ENCODE data around the gene PTPRA. TPM values are rescaled to one million over a fixed set of nuclear protein-coding genes. Genes with fewer than 3 reads are reported as not detected.

The PTPRA gene
- total RNA-seq, 6 experiments from 2014 or later: 15.7 to 22.1 (median 18.6) TPM

DNA sequence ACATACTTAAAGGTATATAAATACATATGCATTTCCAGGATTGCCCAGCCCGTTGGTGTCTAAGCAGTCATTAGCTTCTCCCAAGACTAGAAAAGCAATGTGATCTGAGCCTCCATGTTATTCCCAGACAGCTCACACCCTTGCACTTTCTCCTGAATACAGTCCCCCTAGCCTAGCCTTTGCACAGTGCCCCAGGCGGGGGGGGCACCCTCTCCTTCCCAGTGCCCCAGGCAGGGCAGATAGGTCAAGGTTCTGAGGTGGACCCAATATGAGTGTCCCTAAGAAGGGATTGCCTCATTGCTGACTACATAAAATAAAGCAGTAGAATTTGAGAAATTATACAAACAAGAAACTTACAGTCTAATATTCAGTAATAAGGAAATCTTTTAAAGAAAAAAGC is 154.7 kb downstream of the PTPRA start:
- WGBS (ENCODE audit: insufficient coverage, low coverage, low lambda C conversion rate, missing lambda C conversion rate): 72% methylated on average over 2 of the region's 2 CpGs
- H3K27me3 ChIP-seq: no peaks in the 10 kb centered on the region
- peaks cover 0 to 33% (median 11%) of the 10 kb centered on the region in 4 donors for H3K36me3 ChIP-seq
- H3K9me3 ChIP-seq: no peaks in the 10 kb centered on the region
- ATAC-seq (no peak), DNase-seq (no peak)
- peaks cover 0 to 4% (median 0%) of the 10 kb centered on the region in 4 donors for H3K4me1 ChIP-seq
- TF ChIP-seq POLR2A (IDR thresholded peaks at IDR 0.05): no peak
- TF ChIP-seq, protein P1, sequence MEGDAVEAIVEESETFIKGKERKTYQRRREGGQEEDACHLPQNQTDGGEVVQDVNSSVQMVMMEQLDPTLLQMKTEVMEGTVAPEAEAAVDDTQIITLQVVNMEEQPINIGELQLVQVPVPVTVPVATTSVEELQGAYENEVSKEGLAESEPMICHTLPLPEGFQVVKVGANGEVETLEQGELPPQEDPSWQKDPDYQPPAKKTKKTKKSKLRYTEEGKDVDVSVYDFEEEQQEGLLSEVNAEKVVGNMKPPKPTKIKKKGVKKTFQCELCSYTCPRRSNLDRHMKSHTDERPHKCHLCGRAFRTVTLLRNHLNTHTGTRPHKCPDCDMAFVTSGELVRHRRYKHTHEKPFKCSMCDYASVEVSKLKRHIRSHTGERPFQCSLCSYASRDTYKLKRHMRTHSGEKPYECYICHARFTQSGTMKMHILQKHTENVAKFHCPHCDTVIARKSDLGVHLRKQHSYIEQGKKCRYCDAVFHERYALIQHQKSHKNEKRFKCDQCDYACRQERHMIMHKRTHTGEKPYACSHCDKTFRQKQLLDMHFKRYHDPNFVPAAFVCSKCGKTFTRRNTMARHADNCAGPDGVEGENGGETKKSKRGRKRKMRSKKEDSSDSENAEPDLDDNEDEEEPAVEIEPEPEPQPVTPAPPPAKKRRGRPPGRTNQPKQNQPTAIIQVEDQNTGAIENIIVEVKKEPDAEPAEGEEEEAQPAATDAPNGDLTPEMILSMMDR (IDR thresholded peaks at IDR 0.05): no peak
- no peak overlapping the region for H3K27ac ChIP-seq
- no peak overlapping the region for H3K4me3 ChIP-seq
- intact Hi-C loops (cut with DNase I): no loop called here

DNA sequence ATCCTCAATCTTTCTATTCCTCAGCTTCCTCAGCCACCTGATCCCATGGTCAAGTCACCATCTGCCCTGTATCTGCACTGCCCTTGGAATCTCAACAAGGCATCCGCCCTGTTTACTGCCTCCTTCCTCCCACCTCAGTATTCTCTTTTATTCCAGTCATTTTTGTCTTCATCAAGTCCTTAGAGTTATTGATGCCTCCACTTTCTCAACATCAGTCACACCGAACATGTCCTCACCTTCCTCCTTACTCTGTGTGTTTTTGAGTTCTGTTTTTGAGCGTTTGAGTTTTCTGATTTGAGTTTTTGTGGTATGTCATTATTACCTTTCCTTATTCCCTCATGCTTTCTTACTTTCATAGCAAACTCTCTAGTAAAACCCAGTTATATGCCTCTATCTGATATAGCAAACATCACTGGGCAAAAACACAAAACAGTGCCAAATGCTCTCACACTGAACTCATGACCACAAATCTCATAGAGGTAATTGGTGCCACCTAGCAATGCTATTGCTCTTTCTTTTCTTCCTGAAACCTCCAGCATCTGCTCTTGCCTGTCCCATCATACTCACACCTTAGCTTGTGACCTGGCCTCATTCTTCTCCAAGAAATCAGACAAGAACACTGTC is 158.4 kb downstream of the PTPRA start:
- intact Hi-C loops (cut with DNase I): no loop called here
- WGBS (ENCODE audit: insufficient coverage, low coverage, low lambda C conversion rate, missing lambda C conversion rate): 86% methylated on average over 3 of the region's 3 CpGs
- Histone ChIP-seq H3K9me3 (no peaks in the 10 kb centered on the region), H3K4me1 (peaks cover 0 to 4% (median 0%) of the 10 kb centered on the region in 4 donors), H3K4me3 (no peak overlapping the region), H3K27ac (no peak overlapping the region), H3K36me3 (peaks cover 0 to 21% (median 8%) of the 10 kb centered on the region in 4 donors), H3K27me3 (no peaks in the 10 kb centered on the region)
- no peak for TF ChIP-seq POLR2A (IDR thresholded peaks at IDR 0.05)
- TF ChIP-seq, protein P1 (IDR thresholded peaks at IDR 0.05): no peak
- no peak for DNase-seq
- ATAC-seq: no peak

DNA sequence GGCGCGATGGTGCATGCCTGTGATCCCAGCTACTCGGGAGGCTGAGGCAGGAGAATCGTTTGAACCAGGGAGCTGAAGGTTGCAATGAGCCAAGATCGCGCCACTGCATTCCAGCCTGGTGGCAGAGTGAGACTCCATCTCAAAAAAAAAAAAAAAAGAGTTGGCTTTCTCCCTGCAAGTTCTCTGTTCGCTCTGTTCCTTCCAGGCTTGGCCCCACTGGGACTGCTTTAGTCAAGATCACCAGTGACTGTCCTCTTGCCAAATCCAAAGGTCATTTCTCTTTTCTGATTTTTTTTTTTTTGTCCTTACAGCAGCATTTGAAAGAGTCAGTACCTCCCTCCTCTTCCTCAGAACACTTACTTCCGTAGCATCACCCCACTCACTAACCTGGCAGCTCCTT is 159.3 kb downstream of the PTPRA start:
- DNase-seq: no peak
- H3K9me3 ChIP-seq: no peaks in the 10 kb centered on the region
- no peak overlapping the region for H3K27ac ChIP-seq
- ATAC-seq: peak in 2 of 4 donors; percentile 29 to 58
- no peak overlapping the region for H3K4me3 ChIP-seq
- peaks cover 0 to 4% (median 0%) of the 10 kb centered on the region in 4 donors for H3K4me1 ChIP-seq
- TF ChIP-seq, protein P1 (IDR thresholded peaks at IDR 0.05): no peak
- TF ChIP-seq POLR2A (IDR thresholded peaks at IDR 0.05): no peak
- peaks cover 0 to 21% (median 6%) of the 10 kb centered on the region in 4 donors for H3K36me3 ChIP-seq
- intact Hi-C loops (cut with DNase I): no loop called here
- 94% methylated on average over 5 of the region's 8 CpGs for WGBS (ENCODE audit: insufficient coverage, low coverage, low lambda C conversion rate, missing lambda C conversion rate)
- no peaks in the 10 kb centered on the region for H3K27me3 ChIP-seq

DNA sequence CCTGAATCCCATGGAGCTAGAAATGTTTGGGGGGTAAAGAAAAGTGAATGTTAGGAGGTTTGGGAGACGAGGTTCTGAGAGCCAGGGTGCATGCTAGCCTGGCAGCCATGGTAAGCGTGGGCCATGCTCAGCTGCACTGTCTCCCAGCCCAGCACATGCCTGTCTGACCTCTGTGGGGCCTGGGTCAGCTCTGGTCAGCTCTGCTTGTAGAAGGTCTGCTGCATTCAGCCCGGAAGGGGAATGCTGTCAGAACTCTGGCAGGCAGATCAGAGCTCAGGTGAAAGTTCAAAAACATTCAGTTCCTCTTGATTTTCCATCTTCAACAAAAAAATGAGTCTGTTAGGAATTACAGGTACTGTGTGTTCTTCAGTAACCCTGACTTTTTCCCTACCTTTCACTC is 164.4 kb downstream of the PTPRA start:
- Histone ChIP-seq H3K9me3 (no peaks in the 10 kb centered on the region), H3K27me3 (no peaks in the 10 kb centered on the region), H3K4me3 (no peak overlapping the region), H3K4me1 (peaks cover 0 to 11% (median 2%) of the 10 kb centered on the region in 4 donors), H3K27ac (no peak overlapping the region), H3K36me3 (peaks cover 0 to 19% (median 6%) of the 10 kb centered on the region in 4 donors)
- ATAC-seq (peak; percentile 40 to 55 (median 50)), DNase-seq (peak in 1 of 3 donors; percentile 72)
- 11% methylated on average over 3 of the region's 3 CpGs for WGBS (ENCODE audit: insufficient coverage, low coverage, low lambda C conversion rate, missing lambda C conversion rate)
- TF ChIP-seq, protein P1 (IDR thresholded peaks at IDR 0.05): no peak
- no peak for TF ChIP-seq POLR2A (IDR thresholded peaks at IDR 0.05)
- intact Hi-C loops (cut with DNase I): no loop called here

All from right lobe of liver (tissue), 6 donors.